PC-9 (cell line): ENCODE measurements around the gene NELFCD. TPM values are rescaled to one million over a fixed set of nuclear protein-coding genes. Genes with fewer than 3 reads are reported as not detected.
A peak's percentile ranks its signal among the peaks of the same experiment; 100 is the strongest.

Source experiments
- BruUV-seq: library from RNA; stranded (reverse); fragments of 400-500 nt; replicated peaks from 2 replicates; lab custom pipeline; 2021; lab: Mats Ljungman, UMichigan
- CTCF ChIA-PET: fragments of 300-600 bp; sonication (Branson Sonifier 250); formaldehyde crosslinking; loops from one replicate; lab custom pipeline; 2022; ENCODE audit warnings: antibody characterized with exemption; lab: Charles Lee
- POLR2A ChIA-PET: fragments of 300-600 bp; sonication (Branson Sonifier 250); formaldehyde crosslinking; loops from one replicate; lab custom pipeline; 2022; ENCODE audit warnings: antibody characterized with exemption; ENCODE audit not compliant: unreplicated experiment; lab: Charles Lee
- DNase-seq, 2 experiments: peaks; one replicate each; pipeline versions ENCODE4 v3.0.0 to v3.0.0-alpha.2; 2015 to 2022; ENCODE audit warnings: mixed read lengths in 1 of 2
- H2AFZ ChIP-seq: fragments of 200-600 bp; sonication (generic); 2 replicates; pipeline ENCODE4 v1.8.1; 2017; ENCODE audit warnings: antibody characterized with exemption
- H3F3A ChIP-seq: fragments of 200-600 bp; sonication (generic); 2 replicates; pipeline ENCODE4 v1.8.1; 2017; ENCODE audit warnings: antibody characterized with exemption, mild to moderate bottlenecking, low read depth; ENCODE audit not compliant: insufficient read depth
- H3K27ac ChIP-seq: fragments of 200-600 bp; sonication (generic); 2 replicates; pipeline ENCODE4 v1.6.1; 2016; ENCODE audit warnings: mixed run types
- H3K27me3 ChIP-seq: fragments of 200-600 bp; sonication (generic); 2 replicates; pipeline ENCODE4 v1.6.1; 2016; ENCODE audit warnings: low read depth, mixed run types; ENCODE audit not compliant: insufficient read depth
- H3K36me3 ChIP-seq: fragments of 200-600 bp; sonication (generic); 2 replicates; pipeline ENCODE4 v1.6.1; 2016; ENCODE audit warnings: low read depth, mixed run types
- H3K4me1 ChIP-seq: fragments of 200-600 bp; sonication (generic); replicated peaks from 2 replicates; pipeline ENCODE4 v1.6.1; 2016; ENCODE audit warnings: mixed run types; ENCODE audit not compliant: insufficient read depth
- H3K4me2 ChIP-seq: fragments of 200-600 bp; sonication (generic); 2 replicates; pipeline ENCODE4 v1.6.1; 2017; ENCODE audit warnings: mixed run types
- H3K4me3 ChIP-seq: fragments of 200-600 bp; sonication (generic); 2 replicates; pipeline ENCODE4 v1.6.1; 2016; ENCODE audit warnings: mixed run types
- H3K79me2 ChIP-seq: fragments of 200-600 bp; sonication (generic); 2 replicates; pipeline ENCODE4 v1.6.1; 2017; ENCODE audit warnings: low read depth, mixed run types
- H3K9me2 ChIP-seq: fragments of 200-600 bp; sonication (generic); 2 replicates; pipeline ENCODE4 v1.8.1; 2017; ENCODE audit warnings: mild to moderate bottlenecking; ENCODE audit not compliant: insufficient read depth
- H3K9me3 ChIP-seq: fragments of 200-600 bp; sonication (generic); 2 replicates; pipeline ENCODE4 v1.8.1; 2016; ENCODE audit warnings: low read depth; ENCODE audit not compliant: insufficient read depth
- H4K20me1 ChIP-seq: fragments of 200-600 bp; sonication (generic); 2 replicates; pipeline ENCODE4 v1.8.1; 2017; ENCODE audit not compliant: insufficient read depth
- CTCF ChIP-seq: fragments of 200-600 bp; sonication (generic); conservative IDR thresholded peaks from 2 replicates; pipeline ENCODE4 v1.6.1; 2017; ENCODE audit warnings: mixed run types, antibody characterized with exemption, mild to moderate bottlenecking, moderate library complexity
- EZH2 ChIP-seq: fragments of 200-600 bp; sonication (generic); IDR thresholded peaks from 2 replicates; pipeline ENCODE4 v1.8.0; 2017; ENCODE audit warnings: antibody characterized with exemption, low read depth
- intact Hi-C: fragments of 100-400 bp; cut with micrococcal nuclease; formaldehyde crosslinking; loops from one replicate; pipeline ENCODE4 v1.10.0; 2022; ENCODE audit not compliant: unreplicated experiment
- total RNA-seq: library from RNA; stranded (reverse); gene quantifications from 2 replicates; pipeline ENCODE4 v1.2.3, GENCODE V29; 2021

Gene NELFCD
- total RNA-seq, 1 experiment from 2014 or later: 130 TPM

DNA sequence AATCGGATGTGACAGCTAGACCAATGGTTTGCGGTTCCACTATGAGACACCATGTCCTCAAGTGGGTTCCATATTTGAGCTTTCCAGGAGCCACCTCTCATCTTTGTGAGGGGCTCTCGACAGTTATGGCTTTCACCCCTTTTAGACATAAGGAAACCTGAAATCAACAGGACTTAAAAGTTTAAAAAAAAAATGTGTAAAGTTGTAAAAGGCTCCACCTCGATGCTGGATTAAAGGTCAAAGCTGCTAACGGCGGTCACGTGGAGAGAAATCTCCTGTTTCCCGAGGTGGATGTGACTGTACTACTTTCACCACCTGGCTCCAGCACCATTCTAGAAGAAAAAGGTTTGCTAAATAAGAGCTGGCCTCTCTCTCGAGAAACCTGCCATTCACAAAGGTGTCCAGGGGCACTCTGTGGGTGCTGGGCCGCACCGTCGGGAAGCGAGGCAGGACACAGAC is 50.5 kb downstream of the NELFCD start:
- Histone ChIP-seq H3K9me2 (no peaks in the 10 kb centered on the region), H2AFZ (peak overlapping the region; percentile 94), H4K20me1 (peaks cover 33% of the 10 kb centered on the region), H3K36me3 (peaks cover 56% of the 10 kb centered on the region), H3F3A (peaks cover 52% of the 10 kb centered on the region), H3K4me1 (peaks cover 51% of the 10 kb centered on the region), H3K4me3 (peak overlapping the region; percentile 80), H3K79me2 (peaks cover 72% of the 10 kb centered on the region), H3K4me2 (peak overlapping the region; percentile 79), H3K27ac (peak overlapping the region; percentile 68), H3K27me3 (no peaks in the 10 kb centered on the region), H3K9me3 (no peaks in the 10 kb centered on the region)
- intact Hi-C loops: loop anchor here (1.0 to 5.0 kb wide), 2 partner anchors 20 to 49 kb away; partner anchors contain the start of gene NELFCD
- TF ChIP-seq CTCF (no peak), EZH2 (no peak)
- ChIA-PET CTCF (interaction anchor here (0.7 kb wide), 1 partner anchor 140 kb away, joined by 5 read pairs; no protein-coding TSS in a partner anchor), POLR2A (interaction anchor here (0.8 kb wide), 1 partner anchor 35 kb away, joined by 4 read pairs; no protein-coding TSS in a partner anchor)
- no TSS peak for BruUV-seq
- DNase-seq: peak in 1 of 2 experiments; percentile 38

DNA sequence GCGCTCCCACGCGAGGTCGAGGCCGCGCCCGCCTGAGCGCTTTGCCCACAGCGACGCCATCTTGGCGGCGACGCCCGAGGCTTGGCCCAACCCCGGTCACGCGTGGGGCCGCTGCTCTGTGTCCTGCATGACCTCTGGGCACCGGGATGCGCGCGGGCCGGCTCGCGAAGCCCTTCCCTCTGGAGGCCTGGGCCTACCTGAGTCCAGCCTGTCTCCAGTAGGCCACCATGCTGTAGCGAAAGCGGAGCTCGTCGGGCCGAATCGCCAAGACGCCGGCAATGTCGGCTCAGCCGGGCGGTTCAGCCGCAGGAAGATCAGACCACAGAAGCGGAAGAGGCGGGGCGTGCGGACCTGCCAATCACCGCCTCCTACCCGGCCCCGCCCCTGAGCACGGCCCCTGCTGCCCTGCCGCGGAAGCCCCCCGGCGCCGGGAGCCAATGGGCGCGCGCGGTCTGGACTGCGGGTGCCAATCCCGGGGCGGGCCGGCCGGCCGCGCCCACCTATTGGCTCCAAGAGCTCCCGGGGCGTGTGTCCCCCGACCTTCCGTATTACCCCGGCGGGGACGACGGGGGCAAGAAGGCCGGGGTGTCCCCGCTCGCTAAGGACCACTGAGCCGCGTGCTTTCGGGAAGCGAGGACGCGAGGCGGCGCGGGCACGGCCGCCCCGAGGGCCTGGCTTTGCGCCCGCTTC is 51.1 kb downstream of the NELFCD start, which contains the start of gene ATP5F1E:
ATP5F1E (minus strand) TSS at position 313 of the 690 bp plus-strand sequence; CDS start at position 229, 84 bp downstream.
- H3K4me1 ChIP-seq: peaks cover 51% of the 10 kb centered on the region
- no peaks in the 10 kb centered on the region for H3K9me3 ChIP-seq
- H2AFZ ChIP-seq: peak within 1 kb of the TSS; percentile 94
- intact Hi-C loops: loop anchor here (1.0 to 5.0 kb wide), 2 partner anchors 21 to 50 kb away; partner anchors contain the start of gene NELFCD
- DNase-seq: peak; percentile 90 to 98
- H3K36me3 ChIP-seq: peaks cover 57% of the 10 kb centered on the region
- H3K27ac ChIP-seq: peak within 1 kb of the TSS; percentile 68
- H3K27me3 ChIP-seq: no peaks in the 10 kb centered on the region
- peaks cover 33% of the 10 kb centered on the region for H4K20me1 ChIP-seq
- H3K79me2 ChIP-seq: peaks cover 72% of the 10 kb centered on the region
- no TSS peak for BruUV-seq
- peaks cover 52% of the 10 kb centered on the region for H3F3A ChIP-seq
- peak within 1 kb of the TSS; percentile 80 for H3K4me3 ChIP-seq
- peak within 1 kb of the TSS; percentile 79 for H3K4me2 ChIP-seq
- CTCF ChIA-PET: no interaction called here
- POLR2A ChIA-PET: interaction anchor here (0.6 to 1.0 kb wide), 7 partner anchors 12 to 954 kb away, joined by 3 to 24 read pairs (median 6); no protein-coding TSS in a partner anchor
- no peaks in the 10 kb centered on the region for H3K9me2 ChIP-seq
- TF ChIP-seq EZH2 (no peak), CTCF (no peak)

GRCh38 chr20:59032713-59033059 is 51.6 kb downstream of the NELFCD start:
- H3K9me2 ChIP-seq: no peaks in the 10 kb centered on the region
- CTCF ChIA-PET: no interaction called here
- H3K27ac ChIP-seq: peak overlapping the region; percentile 64
- peak overlapping the region; percentile 56 for H2AFZ ChIP-seq
- peaks cover 56% of the 10 kb centered on the region for H3K36me3 ChIP-seq
- POLR2A ChIA-PET: interaction anchor here (0.6 to 1.0 kb wide), 5 partner anchors 22 to 953 kb away, joined by 3 to 24 read pairs (median 6); no protein-coding TSS in a partner anchor
- H3K4me2 ChIP-seq: peak overlapping the region; percentile 79
- no peaks in the 10 kb centered on the region for H3K27me3 ChIP-seq
- BruUV-seq: TSS peak; percentile 100
- no peaks in the 10 kb centered on the region for H3K9me3 ChIP-seq
- peaks cover 55% of the 10 kb centered on the region for H3F3A ChIP-seq
- intact Hi-C loops: loop anchor here (1.0 to 5.0 kb wide), 2 partner anchors 21 to 50 kb away; partner anchors contain the start of gene NELFCD
- peaks cover 51% of the 10 kb centered on the region for H3K4me1 ChIP-seq
- H4K20me1 ChIP-seq: peaks cover 33% of the 10 kb centered on the region
- TF ChIP-seq CTCF: peak; percentile 29; the same call in 1 of the 2 replicates
- no peak for TF ChIP-seq EZH2
- peak overlapping the region; percentile 80 for H3K4me3 ChIP-seq
- DNase-seq: no peak
- H3K79me2 ChIP-seq: peaks cover 72% of the 10 kb centered on the region
